ENCODE data around the gene MTCL3.

Gene MTCL3

GRCh38 chr6:127462376-127462775 is 56.8 kb downstream of the MTCL3 start:
- no peaks in the 10 kb centered on the region for H3K36me3 ChIP-seq
- H3K27me3 ChIP-seq = no peaks in the 10 kb centered on the region
- no peak for TF ChIP-seq CTCF (IDR thresholded peaks at IDR 0.05)
- no peak overlapping the region for H3K4me3 ChIP-seq
- peak overlapping the region; percentile 72 to 75 for H3K27ac ChIP-seq
- DNase-seq = no peak
- intact Hi-C loops (cut with DNase I; ENCODE audit: low total_unique reads) = no loop called here
- peaks cover 0 to 54% (median 26%) of the 10 kb centered on the region in 4 donors for H3K4me1 ChIP-seq
- H3K9me3 ChIP-seq = no peaks in the 10 kb centered on the region

GRCh38 chr6:127460465-127460864 is 58.7 kb downstream of the MTCL3 start:
- Histone ChIP-seq H3K27me3 (no peaks in the 10 kb centered on the region), H3K36me3 (no peaks in the 10 kb centered on the region), H3K27ac (no peak overlapping the region), H3K4me1 (peaks cover 0 to 57% (median 24%) of the 10 kb centered on the region in 4 donors), H3K4me3 (no peak overlapping the region), H3K9me3 (no peaks in the 10 kb centered on the region)
- intact Hi-C loops (cut with DNase I; ENCODE audit: low total_unique reads) = no loop called here
- DNase-seq = no peak
- no peak for TF ChIP-seq CTCF (IDR thresholded peaks at IDR 0.05)

GRCh38 chr6:127459231-127459641 is 59.9 kb downstream of the MTCL3 start, which contains the start of gene KIAA0408:
Gene KIAA0408, minus strand, starts transcription at chr6:127459389. Its CDS starts 5,408 bp downstream, at chr6:127453981.
- Histone ChIP-seq H3K36me3 (no peaks in the 10 kb centered on the region), H3K27ac (peak within 1 kb of the TSS; percentile 81 to 84), H3K4me3 (peak within 1 kb of the TSS; percentile 47 to 53), H3K9me3 (no peaks in the 10 kb centered on the region), H3K4me1 (peaks cover 0 to 45% (median 17%) of the 10 kb centered on the region in 4 donors), H3K27me3 (no peaks in the 10 kb centered on the region)
- DNase-seq = peak; percentile 82 to 89
- TF ChIP-seq CTCF (IDR thresholded peaks at IDR 0.05) = no peak
- intact Hi-C loops (cut with DNase I; ENCODE audit: low total_unique reads) = no loop called here

- H3K27me3 ChIP-seq = no peaks in the 10 kb centered on the region
- peak overlapping the region; percentile 47 to 53 for H3K4me3 ChIP-seq
- no peaks in the 10 kb centered on the region for H3K36me3 ChIP-seq
- peaks cover 0 to 41% (median 14%) of the 10 kb centered on the region in 4 donors for H3K4me1 ChIP-seq
- no peak for TF ChIP-seq CTCF (IDR thresholded peaks at IDR 0.05)
- H3K9me3 ChIP-seq = no peaks in the 10 kb centered on the region
- intact Hi-C loops (cut with DNase I; ENCODE audit: low total_unique reads) = no loop called here
- peak overlapping the region; percentile 81 to 84 for H3K27ac ChIP-seq
- DNase-seq = peak; percentile 75 to 78
These were observed 60.3 kb downstream of the MTCL3 start for GRCh38 chr6:127458817-127459216.

GRCh38 chr6:127458222-127458621 is 60.9 kb downstream of the MTCL3 start:
- intact Hi-C loops (cut with DNase I; ENCODE audit: low total_unique reads) = no loop called here
- Histone ChIP-seq H3K27ac (peak overlapping the region; percentile 81 to 84), H3K36me3 (no peaks in the 10 kb centered on the region), H3K27me3 (no peaks in the 10 kb centered on the region), H3K4me3 (peak overlapping the region; percentile 47 to 53), H3K4me1 (peaks cover 0 to 35% (median 9%) of the 10 kb centered on the region in 4 donors), H3K9me3 (no peaks in the 10 kb centered on the region)
- no peak for TF ChIP-seq CTCF (IDR thresholded peaks at IDR 0.05)
- no peak for DNase-seq
